Heart right ventricle (tissue), 16 donors: ENCODE results near the gene MMP24. TPM values are rescaled to one million over a fixed set of nuclear protein-coding genes. Genes with fewer than 3 reads are reported as not detected.
"Not testable (repeated sequence)": the region's sequence is repeated elsewhere in the genome, so short reads cannot be mapped to it uniquely, and the experiment has no call there.

Experiments
- ATAC-seq, 8 donors: fragments of 200-7000 bp; cut with Tn5 transposase; one replicate each; pipeline ENCODE4 v1.9.1; 2020; ENCODE audit warnings: mild to moderate bottlenecking in 8 of 8, moderate library complexity in 8 of 8, moderate number of reproducible peaks in 1 of 8
- DNase-seq, 2 donors: peaks; one replicate each; pipeline ENCODE4 v3.0.0-alpha.2; 2020
- H3K27ac ChIP-seq, 10 donors: fragments of 200-600 bp; sonication (generic) in 2 of 10; one replicate each; pipeline versions ENCODE4 v1.5.0 to v1.8.0; 2020 to 2022; ENCODE audit warnings: mild to moderate bottlenecking in 3 of 10
- H3K27me3 ChIP-seq, 7 donors: fragments of 200-600 bp; one replicate each; pipeline ENCODE4 v1.8.0; 2021 to 2022; ENCODE audit warnings: mild to moderate bottlenecking in 2 of 7
- H3K36me3 ChIP-seq, 9 donors: fragments of 200-600 bp; sonication (generic) in 1 of 9; one replicate each; pipeline versions ENCODE4 v1.5.0 to v1.8.0; 2020 to 2022; ENCODE audit warnings: mild to moderate bottlenecking in 2 of 9
- H3K4me1 ChIP-seq, 9 donors: fragments of 200-600 bp; sonication (generic) in 1 of 9; one replicate each; pipeline versions ENCODE4 v1.5.0 to v1.8.0; 2020 to 2022; ENCODE audit warnings: mild to moderate bottlenecking in 4 of 9
- H3K4me3 ChIP-seq, 10 donors: fragments of 200-600 bp; sonication (generic) in 2 of 10; one replicate each; pipeline versions ENCODE4 v1.5.0 to v1.8.0; 2020 to 2022; ENCODE audit warnings: mild to moderate bottlenecking in 7 of 10, moderate library complexity in 2 of 10
- H3K9me3 ChIP-seq, 11 donors: fragments of 200-600 bp in 10 of 11; sonication (generic) in 2 of 11; one replicate each; pipeline versions ENCODE4 v1.5.0 to v1.8.0; 2013 to 2022; ENCODE audit warnings: mild to moderate bottlenecking in 2 of 11, control low read depth in 1 of 11, moderate library complexity in 1 of 11
- WGBS, 2 donors: extraction: QIAGEN DNeasy Blood & Tissue Kit; methylation state at CpG; one replicate each; pipeline ENCODE4 v1.1.7; 2013; ENCODE audit warnings: inconsistent platforms in 1 of 2; 5-methylcytosine and 5-hydroxymethylcytosine counted together
- intact Hi-C, 10 donors: fragments of 100-400 bp; cut with DNase I; formaldehyde crosslinking; loops; one replicate each; pipeline versions ENCODE4 v1.11.1 to v1.14.2; 2022
- polyA plus RNA-seq, 2 donors: library from polyadenylated mRNA; stranded (reverse); fragments of 200-250 nt; gene quantifications; one replicate each; pipeline ENCODE4 v1.2.3, GENCODE V29; 2013
- total RNA-seq, 10 donors: library from RNA; stranded (reverse); fragmentation: NEBNext Ultra II Directional in 3 of 10; extraction: Animal tissue kit (Norgen Biotek cat#: 25700) in 3 of 10; gene quantifications; one replicate each; pipeline versions ENCODE4 v1.2.1 to v1.2.4, GENCODE V29; 2021 to 2023
- TF ChIP-seq, protein P1 (sequence below), 9 donors: fragments of 200-600 bp; sonication (generic) in 2 of 9; IDR thresholded peaks; one replicate each; pipeline versions ENCODE4 v1.5.0 to v1.8.0; 2021 to 2022; ENCODE audit warnings: antibody characterized with exemption in 9 of 9, mild to moderate bottlenecking in 5 of 9, moderate library complexity in 1 of 9
- donor health status: Arrhythmogenic right ventricular cardiomyopathy.
- donor health status: ischemic (EF 13 %, LVEDD 7.1; RV severe dilation, severe dysfunction).
- donor health status: healthy with polysubstance abuse.
- donor health status: DM: no; HTN: yes; CAD: no.
- donor health status: DM: no; HTN: no; CAD: no.
- donor health status: ischemic (EF 25% LVEDD 6.9; RV normal size, moderate dysfunction).
- donor health status: ischemic (EF 25% LVEDD 5.7; RV mildly dilated, moderate dysfunction).
- donor health status: healthy.
- donor health status: DM: yes; HTN: yes; CAD: no.
- donor health status: Ischemic cardiomyopathy.
- donor health status: ischemic (EF 35%, LVEDD 5.7; RV mildly dilated, moderate dysfunction).
- donor health status: nonischemic (EF 11% LVEDD 7.7; RV severe dilation, severe dysfunction).
- donor health status: DM: yes; HTN: yes; CAD: no.
- donor health status: PGD.
- donor health status: ischemic (EF 29% LVEDD 5.4; RV normal size, mild dysfunction).
- donor health status: nonischemic (EF 23%, LVEDD 6.1; RV moderate dilation, normal function).

The MMP24 gene
- total and polyA plus RNA-seq, 12 donors = 0.09 to 1.2 (median 0.22) TPM; not detected in 1

- H3K4me3 ChIP-seq, DNase-seq, H3K9me3 ChIP-seq, H3K27me3 ChIP-seq: not testable (repeated sequence)
- H3K27ac ChIP-seq = peak overlapping the region in 5 of 10 donors; percentile 65 to 77 (median 68)
- TF ChIP-seq, protein P1, sequence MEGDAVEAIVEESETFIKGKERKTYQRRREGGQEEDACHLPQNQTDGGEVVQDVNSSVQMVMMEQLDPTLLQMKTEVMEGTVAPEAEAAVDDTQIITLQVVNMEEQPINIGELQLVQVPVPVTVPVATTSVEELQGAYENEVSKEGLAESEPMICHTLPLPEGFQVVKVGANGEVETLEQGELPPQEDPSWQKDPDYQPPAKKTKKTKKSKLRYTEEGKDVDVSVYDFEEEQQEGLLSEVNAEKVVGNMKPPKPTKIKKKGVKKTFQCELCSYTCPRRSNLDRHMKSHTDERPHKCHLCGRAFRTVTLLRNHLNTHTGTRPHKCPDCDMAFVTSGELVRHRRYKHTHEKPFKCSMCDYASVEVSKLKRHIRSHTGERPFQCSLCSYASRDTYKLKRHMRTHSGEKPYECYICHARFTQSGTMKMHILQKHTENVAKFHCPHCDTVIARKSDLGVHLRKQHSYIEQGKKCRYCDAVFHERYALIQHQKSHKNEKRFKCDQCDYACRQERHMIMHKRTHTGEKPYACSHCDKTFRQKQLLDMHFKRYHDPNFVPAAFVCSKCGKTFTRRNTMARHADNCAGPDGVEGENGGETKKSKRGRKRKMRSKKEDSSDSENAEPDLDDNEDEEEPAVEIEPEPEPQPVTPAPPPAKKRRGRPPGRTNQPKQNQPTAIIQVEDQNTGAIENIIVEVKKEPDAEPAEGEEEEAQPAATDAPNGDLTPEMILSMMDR (IDR thresholded peaks at IDR 0.05) = peak in 1 of 9 donors; percentile 11
- intact Hi-C loops = loop anchor here in 3 of 10 donors (10.0 kb wide), 3 partner anchors 118 to 428 kb away; partner anchors contain the start of genes EDEM2 (in 2 of the 3) and TRPC4AP (in 1 of the 3)
- 39 to 55% methylated on average over 5 of the region's 8 CpGs for WGBS, 2 donors
- peaks cover 0 to 45% (median 0%) of the 10 kb centered on the region in 9 donors for H3K36me3 ChIP-seq
- peaks cover 0 to 18% (median 9%) of the 10 kb centered on the region in 9 donors for H3K4me1 ChIP-seq
- peak in 7 of 8 donors; percentile 35 to 90 (median 84) for ATAC-seq
Measured at GRCh38 chr20:35262731-35263531, 36.4 kb downstream of the MMP24 start.

DNA sequence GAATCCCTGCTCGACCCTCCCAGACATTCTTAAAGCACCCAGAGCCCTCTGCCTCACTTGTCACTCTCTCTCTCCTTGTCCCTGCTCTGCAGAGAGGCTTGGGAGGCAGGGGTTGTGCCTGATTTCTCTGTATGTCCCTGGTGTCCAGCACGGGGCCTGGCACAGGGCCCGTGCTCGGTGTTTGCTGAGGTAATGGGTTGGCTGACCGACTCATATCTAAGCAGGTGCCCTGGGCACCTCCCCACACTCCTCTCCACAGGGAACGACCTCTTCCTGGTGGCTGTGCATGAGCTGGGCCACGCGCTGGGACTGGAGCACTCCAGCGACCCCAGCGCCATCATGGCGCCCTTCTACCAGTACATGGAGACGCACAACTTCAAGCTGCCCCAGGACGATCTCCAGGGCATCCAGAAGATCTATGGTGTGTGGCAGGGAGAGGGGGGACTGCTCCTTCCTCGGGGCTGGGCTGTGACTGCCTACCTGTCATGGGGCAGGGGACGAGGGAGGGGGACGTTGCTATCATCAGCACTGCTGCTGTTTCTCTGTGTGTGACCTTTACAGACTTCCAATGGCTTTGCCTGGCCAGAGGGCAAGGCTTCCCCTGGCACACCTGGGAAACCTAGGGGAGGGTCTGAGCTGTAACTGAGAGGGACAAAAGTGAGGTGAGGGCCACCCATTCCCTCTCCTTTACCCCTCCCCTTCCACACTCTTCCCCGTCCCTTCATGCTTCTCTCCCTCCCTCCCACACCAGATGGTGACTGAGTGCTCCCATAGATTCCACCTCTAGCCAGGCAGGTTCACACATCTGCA, 37.2 kb downstream of the MMP24 start:
- H3K9me3 ChIP-seq = no peaks in the 10 kb centered on the region
- peaks cover 0 to 15% (median 9%) of the 10 kb centered on the region in 9 donors for H3K4me1 ChIP-seq
- DNase-seq = no peak
- H3K27me3 ChIP-seq = no peaks in the 10 kb centered on the region
- H3K36me3 ChIP-seq = peaks cover 0 to 54% (median 4%) of the 10 kb centered on the region in 9 donors
- intact Hi-C loops = loop anchor here in 3 of 10 donors (10.0 kb wide), 3 partner anchors 119 to 429 kb away; partner anchors contain the start of genes EDEM2 (in 2 of the 3) and TRPC4AP (in 1 of the 3)
- TF ChIP-seq, protein P1 (IDR thresholded peaks at IDR 0.05) = no peak
- H3K4me3 ChIP-seq = no peak overlapping the region
- peak in 7 of 8 donors; percentile 45 to 84 (median 64) for ATAC-seq
- H3K27ac ChIP-seq = peak overlapping the region in 5 of 10 donors; percentile 65 to 77 (median 68)
- 71 to 72% methylated on average over 17 of the region's 17 CpGs for WGBS, 2 donors

DNA sequence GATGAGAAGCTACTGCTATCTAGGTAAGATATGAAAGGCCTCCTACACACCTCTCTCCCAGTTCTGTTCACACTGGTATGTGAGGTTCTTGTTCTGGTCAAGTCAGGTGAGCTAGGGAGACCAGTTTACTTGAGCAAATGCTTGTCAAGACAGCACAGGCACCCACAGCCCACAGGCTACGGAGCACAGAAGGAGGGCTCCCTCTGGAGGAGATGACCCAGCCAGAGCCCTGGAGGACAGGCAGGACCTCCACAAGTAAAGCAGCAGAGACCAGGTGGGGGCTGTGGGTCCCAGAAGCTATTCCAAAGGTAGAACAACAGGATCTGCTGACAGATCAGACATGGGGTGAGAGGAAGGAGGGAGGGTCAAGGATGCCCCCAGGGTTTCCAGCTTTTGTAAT, 38.3 kb downstream of the MMP24 start:
- no peak for DNase-seq

More for the DNA sequence above, 38.3 kb downstream of the MMP24 start:
- H3K4me3 ChIP-seq = no peak overlapping the region
- peaks cover 0 to 22% (median 9%) of the 10 kb centered on the region in 9 donors for H3K4me1 ChIP-seq
- ATAC-seq = no peak
- TF ChIP-seq, protein P1 (IDR thresholded peaks at IDR 0.05) = peak in 2 of 9 donors; percentile 10 to 19
- H3K36me3 ChIP-seq = peaks cover 0 to 64% (median 9%) of the 10 kb centered on the region in 9 donors
- WGBS, 2 donors = 79 to 82% methylated on average over 1 of the region's 1 CpG
- no peaks in the 10 kb centered on the region for H3K9me3 ChIP-seq
- no peaks in the 10 kb centered on the region for H3K27me3 ChIP-seq
- intact Hi-C loops = loop anchor here in 4 of 10 donors (5.0 to 10.0 kb wide), 5 partner anchors 117 to 430 kb away; partner anchors contain the start of genes EDEM2 (in 3 of the 4) and TRPC4AP (in 1 of the 4)
- no peak overlapping the region for H3K27ac ChIP-seq
